C4-2B (cell line): Measurements from ENCODE around the gene ZNF205.

Experiments used
- ZFX ChIP-seq: fragments of 450-650 bp; IDR thresholded peaks from 2 replicates; pipeline ENCODE4 v1.6.1; 2017
- TF ChIP-seq, protein P1 (sequence below): fragments of 450-650 bp; conservative IDR thresholded peaks from 2 replicates; pipeline ENCODE4 v1.5.1; 2017; ENCODE audit warnings: mild to moderate bottlenecking

DNA sequence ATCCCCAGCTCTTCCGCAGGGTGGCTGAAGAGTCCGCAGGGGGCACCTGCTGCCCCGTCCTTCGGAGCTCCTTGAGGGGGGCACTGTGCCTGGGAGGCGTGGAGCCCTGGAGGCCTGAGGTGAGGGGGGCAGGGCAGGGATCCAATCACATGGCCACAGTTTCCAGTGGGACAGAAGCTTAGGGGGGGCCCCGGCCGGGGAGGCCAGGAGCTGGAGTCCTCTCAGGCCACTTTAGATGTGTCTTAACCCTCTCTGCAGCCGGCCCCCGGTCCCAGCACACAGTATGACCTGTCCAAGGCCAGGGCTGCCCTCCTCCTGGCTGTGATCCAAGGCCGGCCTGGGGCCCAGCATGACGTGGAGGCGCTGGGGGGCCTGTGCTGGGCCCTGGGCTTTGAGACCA is 33.3 kb downstream of the ZNF205 start:
- TF ChIP-seq, protein P1, sequence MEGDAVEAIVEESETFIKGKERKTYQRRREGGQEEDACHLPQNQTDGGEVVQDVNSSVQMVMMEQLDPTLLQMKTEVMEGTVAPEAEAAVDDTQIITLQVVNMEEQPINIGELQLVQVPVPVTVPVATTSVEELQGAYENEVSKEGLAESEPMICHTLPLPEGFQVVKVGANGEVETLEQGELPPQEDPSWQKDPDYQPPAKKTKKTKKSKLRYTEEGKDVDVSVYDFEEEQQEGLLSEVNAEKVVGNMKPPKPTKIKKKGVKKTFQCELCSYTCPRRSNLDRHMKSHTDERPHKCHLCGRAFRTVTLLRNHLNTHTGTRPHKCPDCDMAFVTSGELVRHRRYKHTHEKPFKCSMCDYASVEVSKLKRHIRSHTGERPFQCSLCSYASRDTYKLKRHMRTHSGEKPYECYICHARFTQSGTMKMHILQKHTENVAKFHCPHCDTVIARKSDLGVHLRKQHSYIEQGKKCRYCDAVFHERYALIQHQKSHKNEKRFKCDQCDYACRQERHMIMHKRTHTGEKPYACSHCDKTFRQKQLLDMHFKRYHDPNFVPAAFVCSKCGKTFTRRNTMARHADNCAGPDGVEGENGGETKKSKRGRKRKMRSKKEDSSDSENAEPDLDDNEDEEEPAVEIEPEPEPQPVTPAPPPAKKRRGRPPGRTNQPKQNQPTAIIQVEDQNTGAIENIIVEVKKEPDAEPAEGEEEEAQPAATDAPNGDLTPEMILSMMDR = no peak
- no peak for TF ChIP-seq ZFX
